HUES64 (cell line): Measurements from ENCODE around the gene GATA5.

ENCODE experiments used
- H3K27ac ChIP-seq: 2 replicates; pipeline ENCODE4 v1.7.0; 2013; ENCODE audit warnings: low read depth, low read length, inconsistent platforms
- H3K27me3 ChIP-seq: 2 replicates; pipeline ENCODE4 v1.6.1; 2013; ENCODE audit warnings: mild to moderate bottlenecking, low read length; ENCODE audit not compliant: insufficient read depth
- H3K36me3 ChIP-seq: 2 replicates; pipeline ENCODE4 v1.6.1; 2013; ENCODE audit warnings: mild to moderate bottlenecking, low read length; ENCODE audit not compliant: insufficient read depth
- H3K4me1 ChIP-seq: 2 replicates; pipeline ENCODE4 v1.6.1; 2013; ENCODE audit warnings: mild to moderate bottlenecking, low read length, moderate library complexity; ENCODE audit not compliant: insufficient read depth
- H3K4me3 ChIP-seq: 2 replicates; pipeline ENCODE4 v1.5.1; 2013; ENCODE audit warnings: mild to moderate bottlenecking, low read length, moderate library complexity
- H3K9ac ChIP-seq: 2 replicates; pipeline ENCODE4 v1.6.1; 2013; ENCODE audit warnings: mild to moderate bottlenecking, low read depth, low read length
- H3K9me3 ChIP-seq: 2 replicates; pipeline ENCODE4 v1.6.1; 2013; ENCODE audit warnings: low read depth, low read length; ENCODE audit not compliant: insufficient read depth
- WGBS: fragments of 150-250, 120-280 bp; methylation state at CpG from one replicate; pipeline ENCODE4 v1.1.7; 2013; ENCODE audit warnings: missing lambda C conversion rate; 5-methylcytosine and 5-hydroxymethylcytosine counted together

The GATA5 gene

DNA sequence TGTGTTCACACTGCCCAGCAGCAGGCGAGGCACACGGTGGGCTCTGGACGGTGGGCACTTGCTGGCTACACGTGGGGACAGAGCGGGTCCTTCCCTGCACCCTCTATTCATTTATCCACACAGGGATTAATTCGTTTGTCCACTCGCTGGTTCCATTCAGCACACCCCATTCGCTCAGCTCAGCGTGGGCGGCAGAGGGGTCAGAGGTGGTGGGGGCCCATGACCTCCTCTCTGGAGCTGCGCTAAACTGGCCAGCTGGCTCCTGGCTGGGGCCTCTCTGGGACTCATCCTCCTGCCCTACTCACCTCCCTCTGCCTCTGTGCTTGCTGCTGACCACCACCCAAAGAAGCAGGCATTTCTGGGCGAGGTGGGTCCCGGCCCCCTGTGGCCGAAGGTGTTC lies 27.0 kb downstream of the GATA5 start:
- H3K4me3 ChIP-seq = no peak overlapping the region
- WGBS = 92% methylated on average over 14 of the region's 14 CpGs
- no peak overlapping the region for H3K27ac ChIP-seq
- no peaks in the 10 kb centered on the region for H3K27me3 ChIP-seq
- H3K9me3 ChIP-seq = no peaks in the 10 kb centered on the region
- H3K9ac ChIP-seq = no peak overlapping the region
- no peaks in the 10 kb centered on the region for H3K36me3 ChIP-seq
- no peaks in the 10 kb centered on the region for H3K4me1 ChIP-seq

- Histone ChIP-seq H3K4me3 (no peak overlapping the region), H3K36me3 (no peaks in the 10 kb centered on the region), H3K4me1 (no peaks in the 10 kb centered on the region), H3K27me3 (no peaks in the 10 kb centered on the region), H3K9ac (no peak overlapping the region), H3K9me3 (no peaks in the 10 kb centered on the region), H3K27ac (no peak overlapping the region)
- 87% methylated on average over 10 of the region's 10 CpGs for WGBS
Measured at GRCh38 chr20:62448038-62448437, 27.8 kb downstream of the GATA5 start.

GRCh38 chr20:62446888-62447869 lies 28.6 kb downstream of the GATA5 start:
- Histone ChIP-seq H3K9ac (no peak overlapping the region), H3K4me1 (no peaks in the 10 kb centered on the region), H3K4me3 (no peak overlapping the region), H3K36me3 (no peaks in the 10 kb centered on the region), H3K27ac (no peak overlapping the region), H3K9me3 (no peaks in the 10 kb centered on the region), H3K27me3 (no peaks in the 10 kb centered on the region)
- 94% methylated on average over 44 of the region's 44 CpGs for WGBS

GRCh38 chr20:62446481-62446880 lies 29.3 kb downstream of the GATA5 start:
- Histone ChIP-seq H3K36me3 (no peaks in the 10 kb centered on the region), H3K27me3 (no peaks in the 10 kb centered on the region), H3K9me3 (no peaks in the 10 kb centered on the region), H3K4me1 (no peaks in the 10 kb centered on the region), H3K9ac (no peak overlapping the region), H3K27ac (no peak overlapping the region), H3K4me3 (no peak overlapping the region)
- WGBS = 85% methylated on average over 12 of the region's 12 CpGs

- Histone ChIP-seq H3K9me3 (no peaks in the 10 kb centered on the region), H3K4me1 (no peaks in the 10 kb centered on the region), H3K9ac (no peak overlapping the region), H3K27ac (no peak overlapping the region), H3K27me3 (no peaks in the 10 kb centered on the region), H3K36me3 (no peaks in the 10 kb centered on the region), H3K4me3 (no peak overlapping the region)
- WGBS = 93% methylated on average over 34 of the region's 36 CpGs
Measured at GRCh38 chr20:62445553-62446340, 30.0 kb downstream of the GATA5 start.

GRCh38 chr20:62444286-62444685 lies 31.5 kb downstream of the GATA5 start:
- Histone ChIP-seq H3K36me3 (no peaks in the 10 kb centered on the region), H3K9me3 (no peaks in the 10 kb centered on the region), H3K4me3 (no peak overlapping the region), H3K27ac (no peak overlapping the region), H3K4me1 (no peaks in the 10 kb centered on the region), H3K27me3 (no peaks in the 10 kb centered on the region), H3K9ac (no peak overlapping the region)
- WGBS = 92% methylated on average over 6 of the region's 6 CpGs

GRCh38 chr20:62441987-62442539 lies 33.7 kb downstream of the GATA5 start:
- 90% methylated on average over 16 of the region's 16 CpGs for WGBS
- Histone ChIP-seq H3K9me3 (no peaks in the 10 kb centered on the region), H3K27ac (no peak overlapping the region), H3K36me3 (no peaks in the 10 kb centered on the region), H3K27me3 (no peaks in the 10 kb centered on the region), H3K4me3 (no peak overlapping the region), H3K9ac (no peak overlapping the region), H3K4me1 (no peaks in the 10 kb centered on the region)

DNA sequence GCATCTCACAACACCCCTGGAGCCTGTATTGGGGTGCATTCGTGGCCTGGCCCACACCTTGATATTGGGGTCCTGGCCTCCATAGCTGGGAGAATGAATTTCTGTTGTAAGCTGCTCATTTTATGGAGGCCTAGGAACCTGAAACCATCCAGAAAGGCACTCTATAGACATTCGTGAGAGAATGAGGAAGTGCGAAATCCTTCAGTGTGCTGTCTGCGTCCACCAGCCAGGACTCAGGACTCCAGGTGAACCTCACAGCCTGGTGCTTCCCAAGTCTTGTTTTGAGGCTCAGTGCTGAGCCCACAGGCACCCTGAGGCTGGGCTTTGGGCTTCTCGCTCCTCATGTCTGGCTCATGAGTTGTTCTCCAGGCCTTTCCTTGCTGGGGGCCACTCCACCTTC lies 36.6 kb downstream of the GATA5 start:
- Histone ChIP-seq H3K4me3 (no peak overlapping the region), H3K36me3 (no peaks in the 10 kb centered on the region), H3K4me1 (no peaks in the 10 kb centered on the region), H3K9ac (no peak overlapping the region), H3K9me3 (no peaks in the 10 kb centered on the region), H3K27me3 (no peaks in the 10 kb centered on the region), H3K27ac (no peak overlapping the region)
- 91% methylated on average over 5 of the region's 5 CpGs for WGBS

- no peak overlapping the region for H3K4me3 ChIP-seq
- no peak overlapping the region for H3K9ac ChIP-seq
- no peaks in the 10 kb centered on the region for H3K27me3 ChIP-seq
- no peak overlapping the region for H3K27ac ChIP-seq
- WGBS = 92% methylated on average over 24 of the region's 24 CpGs
- H3K9me3 ChIP-seq = no peaks in the 10 kb centered on the region
- H3K36me3 ChIP-seq = no peaks in the 10 kb centered on the region
- no peaks in the 10 kb centered on the region for H3K4me1 ChIP-seq
Measured at GRCh38 chr20:62437927-62438326, 37.9 kb downstream of the GATA5 start.

DNA sequence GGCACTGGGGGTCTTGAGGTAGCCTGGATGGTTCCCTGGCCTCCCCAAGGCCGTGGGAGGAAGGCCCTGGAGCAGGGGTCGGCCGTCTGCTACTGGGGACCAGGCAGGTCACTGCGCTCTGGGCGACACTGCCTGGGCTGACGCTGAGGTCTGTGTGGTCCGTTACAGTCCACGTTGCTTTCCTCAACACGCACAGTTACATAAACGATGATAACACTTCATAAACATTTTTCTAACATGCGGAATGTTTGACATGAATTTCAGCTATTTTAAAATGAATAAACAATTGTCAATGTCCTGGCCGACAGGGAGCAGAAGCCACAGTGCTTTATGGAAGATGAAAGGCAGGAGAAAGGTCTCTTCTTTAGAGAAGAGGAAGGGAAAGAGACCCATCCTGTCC lies 38.3 kb downstream of the GATA5 start:
- 94% methylated on average over 12 of the region's 12 CpGs for WGBS
- no peaks in the 10 kb centered on the region for H3K27me3 ChIP-seq
- H3K9me3 ChIP-seq = no peaks in the 10 kb centered on the region
- H3K36me3 ChIP-seq = no peaks in the 10 kb centered on the region
- H3K4me1 ChIP-seq = no peaks in the 10 kb centered on the region
- no peak overlapping the region for H3K27ac ChIP-seq
- H3K4me3 ChIP-seq = no peak overlapping the region
- no peak overlapping the region for H3K9ac ChIP-seq

GRCh38 chr20:62436692-62437091 lies 39.1 kb downstream of the GATA5 start:
- Histone ChIP-seq H3K4me3 (no peak overlapping the region), H3K27me3 (no peaks in the 10 kb centered on the region), H3K36me3 (no peaks in the 10 kb centered on the region), H3K9me3 (no peaks in the 10 kb centered on the region), H3K27ac (no peak overlapping the region), H3K4me1 (no peaks in the 10 kb centered on the region), H3K9ac (no peak overlapping the region)
- WGBS = 91% methylated on average over 3 of the region's 3 CpGs
